ENCODE results near the gene MYO1C. TPM values are rescaled to one million over a fixed set of nuclear protein-coding genes. Genes with fewer than 3 reads are reported as not detected.
A peak's percentile ranks its signal among the peaks of the same experiment; 100 is the strongest.

Gene MYO1C
- total RNA-seq, 1 donor from 2014 or later: 184 TPM

DNA sequence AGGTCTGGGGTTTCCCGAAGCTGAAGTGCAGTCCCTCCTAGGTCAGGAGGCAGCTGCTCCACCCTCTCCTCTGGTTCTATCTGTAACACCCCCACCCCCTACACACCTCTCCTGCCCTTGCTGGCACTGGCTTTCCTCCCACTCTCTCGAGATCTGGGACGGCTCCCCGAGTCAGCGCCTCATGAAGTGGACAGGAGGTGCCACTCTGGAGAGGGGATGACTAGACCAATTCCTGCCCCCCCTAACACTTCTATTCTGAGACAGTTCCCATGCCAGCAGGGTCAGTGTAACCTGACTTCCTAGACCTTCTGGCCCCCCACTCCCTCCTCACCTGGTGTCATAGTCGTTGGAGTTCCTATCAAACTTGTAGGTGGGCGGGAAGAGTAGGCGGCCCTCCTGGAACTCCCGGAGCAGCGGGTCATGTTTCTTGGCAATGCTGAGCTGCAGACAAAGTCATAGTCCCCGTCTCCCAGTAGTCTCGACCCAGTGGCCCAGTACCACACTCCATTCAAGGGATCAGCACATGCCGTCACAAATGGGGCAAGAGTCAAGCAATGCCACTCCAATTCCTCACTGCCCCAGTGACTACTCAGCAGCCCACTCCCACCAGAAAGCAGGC lies 14.3 kb upstream of the MYO1C start:
- Mint-ChIP-seq H3K27me3 (ENCODE audit: unreplicated experiment) (no peaks in the 10 kb centered on the region), H3K9me3 (ENCODE audit: unreplicated experiment) (no peaks in the 10 kb centered on the region), H3K4me3 (ENCODE audit: unreplicated experiment) (no peak overlapping the region), H3K36me3 (ENCODE audit: unreplicated experiment) (peaks cover 29% of the 10 kb centered on the region), H3K27ac (ENCODE audit: unreplicated experiment) (no peak overlapping the region), H3K4me1 (ENCODE audit: unreplicated experiment) (peaks cover 13% of the 10 kb centered on the region)
- DNase-seq (ENCODE audit: extremely low spot score, unreplicated experiment): no peak
- TF ChIP-seq, protein P1, sequence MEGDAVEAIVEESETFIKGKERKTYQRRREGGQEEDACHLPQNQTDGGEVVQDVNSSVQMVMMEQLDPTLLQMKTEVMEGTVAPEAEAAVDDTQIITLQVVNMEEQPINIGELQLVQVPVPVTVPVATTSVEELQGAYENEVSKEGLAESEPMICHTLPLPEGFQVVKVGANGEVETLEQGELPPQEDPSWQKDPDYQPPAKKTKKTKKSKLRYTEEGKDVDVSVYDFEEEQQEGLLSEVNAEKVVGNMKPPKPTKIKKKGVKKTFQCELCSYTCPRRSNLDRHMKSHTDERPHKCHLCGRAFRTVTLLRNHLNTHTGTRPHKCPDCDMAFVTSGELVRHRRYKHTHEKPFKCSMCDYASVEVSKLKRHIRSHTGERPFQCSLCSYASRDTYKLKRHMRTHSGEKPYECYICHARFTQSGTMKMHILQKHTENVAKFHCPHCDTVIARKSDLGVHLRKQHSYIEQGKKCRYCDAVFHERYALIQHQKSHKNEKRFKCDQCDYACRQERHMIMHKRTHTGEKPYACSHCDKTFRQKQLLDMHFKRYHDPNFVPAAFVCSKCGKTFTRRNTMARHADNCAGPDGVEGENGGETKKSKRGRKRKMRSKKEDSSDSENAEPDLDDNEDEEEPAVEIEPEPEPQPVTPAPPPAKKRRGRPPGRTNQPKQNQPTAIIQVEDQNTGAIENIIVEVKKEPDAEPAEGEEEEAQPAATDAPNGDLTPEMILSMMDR (IDR thresholded peaks at IDR 0.05): no peak

DNA sequence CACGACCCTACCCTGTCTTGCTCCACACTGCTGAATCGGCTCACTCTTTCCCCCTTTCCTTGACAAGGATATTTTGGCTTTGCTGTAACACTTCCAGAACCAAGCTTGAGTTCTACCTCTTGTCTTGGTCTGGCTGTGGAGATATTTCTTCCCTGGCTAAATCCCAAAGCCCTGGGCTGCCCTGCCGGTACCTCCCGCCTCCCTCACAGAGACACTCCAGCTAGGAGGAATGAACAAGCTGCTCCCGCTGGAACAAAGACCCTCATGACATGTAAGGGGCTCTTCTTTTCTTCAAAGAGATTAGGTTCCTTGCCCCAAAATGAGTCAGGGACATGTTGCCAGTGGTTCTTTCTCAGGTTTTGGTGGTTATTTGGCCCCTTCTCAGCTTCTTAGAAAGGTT lies 13.1 kb upstream of the MYO1C start:
- Mint-ChIP-seq H3K27me3 (ENCODE audit: unreplicated experiment) (no peaks in the 10 kb centered on the region), H3K4me1 (ENCODE audit: unreplicated experiment) (peaks cover 5% of the 10 kb centered on the region), H3K4me3 (ENCODE audit: unreplicated experiment) (no peak overlapping the region), H3K36me3 (ENCODE audit: unreplicated experiment) (peaks cover 24% of the 10 kb centered on the region), H3K9me3 (ENCODE audit: unreplicated experiment) (no peaks in the 10 kb centered on the region), H3K27ac (ENCODE audit: unreplicated experiment) (peak overlapping the region; percentile 52)
- TF ChIP-seq, protein P1 (IDR thresholded peaks at IDR 0.05): no peak
- no peak for DNase-seq (ENCODE audit: extremely low spot score, unreplicated experiment)

DNA sequence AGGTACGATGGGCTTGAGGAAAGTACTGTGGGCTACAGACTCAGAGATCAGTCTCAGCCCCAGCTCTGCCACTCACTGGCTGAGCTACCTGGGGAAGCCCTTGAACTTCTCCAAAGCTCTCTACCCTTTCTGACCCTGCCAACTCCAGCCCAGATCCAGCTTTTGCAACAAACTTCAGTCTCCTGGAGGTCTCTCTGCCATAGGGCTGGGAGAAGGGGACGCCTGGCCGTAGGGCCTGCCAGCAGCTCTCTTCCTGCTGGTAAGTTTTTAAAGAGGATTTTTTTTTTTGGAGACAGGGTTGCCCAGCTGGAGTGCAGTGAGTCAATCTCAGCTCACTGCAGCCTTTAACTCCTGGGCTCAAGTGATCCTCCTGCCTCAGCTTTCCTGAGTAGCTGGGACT lies 12.4 kb upstream of the MYO1C start:
- no peaks in the 10 kb centered on the region for H3K27me3 Mint-ChIP-seq (ENCODE audit: unreplicated experiment)

DNA sequence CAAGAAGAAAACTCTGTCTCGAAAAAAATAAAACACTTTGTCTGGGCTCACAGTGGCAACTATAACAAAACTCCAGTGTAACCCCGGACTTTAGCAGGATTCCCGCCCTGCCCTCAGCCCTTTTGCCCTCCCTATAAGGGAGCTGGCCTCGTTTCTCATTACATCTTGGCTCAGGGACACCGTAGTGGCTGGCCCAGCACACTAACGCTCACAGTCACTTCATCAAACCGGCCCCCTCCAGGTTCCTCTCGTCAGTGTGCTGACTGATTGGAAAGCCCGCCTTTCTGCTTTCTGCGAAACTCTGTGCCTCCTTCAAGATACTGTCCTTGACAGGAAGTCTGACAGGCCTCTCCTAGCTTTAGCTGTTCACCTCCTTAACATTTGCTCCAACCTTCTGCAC lies 11.2 kb upstream of the MYO1C start:
- TF ChIP-seq, protein P1 (IDR thresholded peaks at IDR 0.05): no peak
- H3K27ac Mint-ChIP-seq (ENCODE audit: unreplicated experiment): no peak overlapping the region
- no peaks in the 10 kb centered on the region for H3K9me3 Mint-ChIP-seq (ENCODE audit: unreplicated experiment)
- H3K4me3 Mint-ChIP-seq (ENCODE audit: unreplicated experiment): no peak overlapping the region
- DNase-seq (ENCODE audit: extremely low spot score, unreplicated experiment): no peak
- peaks cover 20% of the 10 kb centered on the region for H3K36me3 Mint-ChIP-seq (ENCODE audit: unreplicated experiment)
- H3K27me3 Mint-ChIP-seq (ENCODE audit: unreplicated experiment): no peaks in the 10 kb centered on the region
- H3K4me1 Mint-ChIP-seq (ENCODE audit: unreplicated experiment): peaks cover 5% of the 10 kb centered on the region

More for the DNA sequence above, 12.4 kb upstream of the MYO1C start:
- no peak overlapping the region for H3K4me3 Mint-ChIP-seq (ENCODE audit: unreplicated experiment)
- DNase-seq (ENCODE audit: extremely low spot score, unreplicated experiment): no peak
- no peaks in the 10 kb centered on the region for H3K9me3 Mint-ChIP-seq (ENCODE audit: unreplicated experiment)
- H3K27ac Mint-ChIP-seq (ENCODE audit: unreplicated experiment): no peak overlapping the region
- TF ChIP-seq, protein P1 (IDR thresholded peaks at IDR 0.05): no peak
- H3K36me3 Mint-ChIP-seq (ENCODE audit: unreplicated experiment): peaks cover 24% of the 10 kb centered on the region
- peaks cover 5% of the 10 kb centered on the region for H3K4me1 Mint-ChIP-seq (ENCODE audit: unreplicated experiment)

DNA sequence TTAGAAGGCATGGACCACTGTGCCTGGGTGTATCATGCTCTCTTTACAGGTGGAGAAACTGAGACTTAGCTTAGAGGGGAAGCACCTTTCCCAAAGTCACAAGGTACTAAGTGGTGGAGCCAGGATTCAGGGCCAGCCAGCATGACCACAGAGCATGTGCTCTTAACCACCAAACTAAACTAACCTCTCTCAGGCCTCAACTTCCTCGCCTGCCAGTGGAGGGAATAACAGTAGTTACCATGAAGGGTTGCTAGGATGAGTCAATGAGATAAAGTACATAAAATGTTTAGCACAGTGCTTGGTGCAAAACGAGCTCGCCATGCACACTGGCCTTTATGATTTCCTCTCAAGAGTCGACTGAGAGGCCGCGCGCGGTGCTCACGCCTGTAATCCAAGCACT lies 6.4 kb upstream of the MYO1C start:
- no peak for DNase-seq (ENCODE audit: extremely low spot score, unreplicated experiment)
- TF ChIP-seq, protein P1 (IDR thresholded peaks at IDR 0.05): no peak
- H3K27ac Mint-ChIP-seq (ENCODE audit: unreplicated experiment): no peak overlapping the region
- no peaks in the 10 kb centered on the region for H3K9me3 Mint-ChIP-seq (ENCODE audit: unreplicated experiment)
- no peaks in the 10 kb centered on the region for H3K36me3 Mint-ChIP-seq (ENCODE audit: unreplicated experiment)
- no peak overlapping the region for H3K4me3 Mint-ChIP-seq (ENCODE audit: unreplicated experiment)
- H3K27me3 Mint-ChIP-seq (ENCODE audit: unreplicated experiment): no peaks in the 10 kb centered on the region
- peaks cover 8% of the 10 kb centered on the region for H3K4me1 Mint-ChIP-seq (ENCODE audit: unreplicated experiment)
